NT2/D1 (cell line): ENCODE results near the gene CYP27B1.
A peak's percentile ranks its signal among the peaks of the same experiment; 100 is the strongest.

Source experiments
- SUZ12 ChIP-seq: IDR thresholded peaks from 2 replicates; pipeline ENCODE4 v1.6.1; 2011; ENCODE audit not compliant: insufficient read length, insufficient read depth; ENCODE audit errors: extremely low read depth
- ZNF274 ChIP-seq: IDR thresholded peaks from 2 replicates; pipeline ENCODE4 v1.6.1; 2011; ENCODE audit warnings: mild to moderate bottlenecking, low read depth, low read length

DNA sequence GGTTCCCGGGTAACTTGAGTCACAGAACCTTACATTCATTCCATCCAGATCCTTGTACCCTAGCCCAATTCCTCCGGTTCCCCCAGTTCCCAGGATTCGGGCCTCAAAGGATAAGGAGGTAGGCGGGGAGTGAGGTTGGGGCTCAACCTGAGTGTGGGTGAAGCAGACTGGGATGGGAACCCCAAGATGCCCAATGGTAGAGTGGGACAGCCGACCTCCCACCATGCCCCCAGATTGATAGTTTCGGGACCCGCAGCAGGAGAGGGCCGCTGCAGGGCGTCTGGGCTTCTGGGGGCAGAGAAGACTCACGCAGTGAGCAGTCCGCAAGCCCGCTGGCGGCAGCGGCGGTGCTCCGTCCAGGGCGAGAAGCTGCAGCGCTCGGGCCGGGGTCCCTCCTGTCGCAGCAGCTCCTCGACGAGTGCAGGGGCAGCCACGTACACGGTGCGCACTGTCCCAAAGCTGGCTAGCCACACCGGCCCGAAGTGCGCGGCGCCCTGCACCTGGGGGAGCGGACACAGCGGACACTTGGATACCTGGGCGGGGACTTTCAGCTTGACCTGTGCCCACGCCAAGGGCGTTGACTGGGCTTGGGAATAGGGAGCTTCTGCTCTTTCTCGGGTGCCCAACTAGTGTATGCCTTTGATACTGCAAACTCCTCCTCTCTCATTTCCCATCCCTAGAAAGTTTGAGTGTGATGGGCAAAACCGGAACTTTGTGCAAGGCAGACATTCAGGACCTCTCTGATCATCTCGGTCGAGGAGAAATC lies 997 bp downstream of the CYP27B1 start:
- peak; percentile 12 for TF ChIP-seq SUZ12
- TF ChIP-seq ZNF274 = no peak
